HG03439 (cell line): ENCODE measurements around the gene PRDM16.

Experiments used
- ATAC-seq: cut with Tn5 transposase; IDR thresholded peaks from one replicate; pipeline ENCODE4 v1.9.1; 2021; ENCODE audit warnings: mild to moderate bottlenecking, moderate library complexity; ENCODE audit not compliant: unreplicated experiment

PRDM16 gene

GRCh38 chr1:3402258-3403010 lies 333.4 kb downstream of the PRDM16 start:
- no peak for ATAC-seq

GRCh38 chr1:3403011-3403345 lies 334.0 kb downstream of the PRDM16 start:
- no peak for ATAC-seq

GRCh38 chr1:3403388-3404231 lies 334.6 kb downstream of the PRDM16 start:
- no peak for ATAC-seq

- ATAC-seq = no peak
Measured at GRCh38 chr1:3404301-3404700, 335.3 kb downstream of the PRDM16 start.

- no peak for ATAC-seq
Measured at GRCh38 chr1:3404801-3405200, 335.8 kb downstream of the PRDM16 start.

- no peak for ATAC-seq
Measured at GRCh38 chr1:3405491-3405890, 336.5 kb downstream of the PRDM16 start.

- ATAC-seq = no peak
Measured at GRCh38 chr1:3405974-3406867, 337.2 kb downstream of the PRDM16 start.

GRCh38 chr1:3407021-3407420 lies 338.0 kb downstream of the PRDM16 start:
- ATAC-seq = no peak

- no peak for ATAC-seq
Measured at GRCh38 chr1:3408751-3409266, 339.8 kb downstream of the PRDM16 start.

- ATAC-seq = no peak
Measured at GRCh38 chr1:3409366-3410141, 340.6 kb downstream of the PRDM16 start.

GRCh38 chr1:3410142-3410925 lies 341.3 kb downstream of the PRDM16 start:
- no peak for ATAC-seq

- no peak for ATAC-seq
Measured at GRCh38 chr1:3411806-3412205, 342.8 kb downstream of the PRDM16 start.

- no peak for ATAC-seq
Measured at GRCh38 chr1:3412376-3412775, 343.4 kb downstream of the PRDM16 start.

- no peak for ATAC-seq
Measured at GRCh38 chr1:3413975-3414710, 345.1 kb downstream of the PRDM16 start.

- no peak for ATAC-seq
Measured at GRCh38 chr1:3415260-3416090, 346.5 kb downstream of the PRDM16 start.

- no peak for ATAC-seq
Measured at GRCh38 chr1:3417082-3417739, 348.2 kb downstream of the PRDM16 start.

GRCh38 chr1:3417934-3418333 lies 348.9 kb downstream of the PRDM16 start:
- no peak for ATAC-seq
